Prostate gland (tissue), 2 donors: ENCODE data around the gene EPB41L5. TPM values are rescaled to one million over a fixed set of nuclear protein-coding genes. Genes with fewer than 3 reads are reported as not detected.
A peak's percentile ranks its signal among the peaks of the same experiment; 100 is the strongest.

Experiments
- DNase-seq: peaks from one replicate; pipeline ENCODE4 v3.0.0-alpha.2; 2019; ENCODE audit warnings: low spot score
- H3K27ac ChIP-seq, 2 donors: fragments of 200-600 bp; sonication (generic); 2 replicates each; pipeline ENCODE4 v1.5.1; 2017 to 2019
- H3K27me3 ChIP-seq: fragments of 200-600 bp; sonication (generic); replicated peaks from 2 replicates; pipeline ENCODE4 v1.5.1; 2019; ENCODE audit not compliant: insufficient read depth
- H3K36me3 ChIP-seq, 2 donors: fragments of 200-600 bp; sonication (generic); 1 replicate in 1 of 2; 2 replicates in 1 of 2; pipeline versions ENCODE4 v1.5.1 to v1.8.1; 2017 to 2019
- H3K4me1 ChIP-seq: fragments of 200-600 bp; sonication (generic); replicated peaks from 2 replicates; pipeline ENCODE4 v1.5.1; 2019
- H3K4me3 ChIP-seq, 2 donors: fragments of 200-600 bp; sonication (generic); 2 replicates each; pipeline ENCODE4 v1.5.1; 2017 to 2019
- H3K9me3 ChIP-seq: fragments of 200-600 bp; sonication (generic); 2 replicates; pipeline ENCODE4 v1.5.1; 2017
- POLR2A ChIP-seq: fragments of 450-650 bp; IDR thresholded peaks from one replicate; pipeline ENCODE4 v1.6.1; 2016; ENCODE audit warnings: antibody characterized with exemption, mild to moderate bottlenecking
- POLR2AphosphoS5 ChIP-seq: sonication (generic); formaldehyde crosslinking; IDR thresholded peaks from one replicate; pipeline ENCODE4 v1.6.1; 2017; ENCODE audit warnings: antibody characterized with exemption
- WGBS: methylation state at CpG from one replicate; pipeline ENCODE4 v1.1.5; 2018; 5-methylcytosine and 5-hydroxymethylcytosine counted together
- intact Hi-C: fragments of 100-400 bp; cut with DNase I; formaldehyde crosslinking; loops from one replicate; pipeline ENCODE4 v1.14.2; 2022
- total RNA-seq, 2 donors: library from RNA; depleted of rRNA; stranded (reverse); fragments of >200 nt; gene quantifications; one replicate each; pipeline ENCODE4 v1.1.0, GENCODE V29; 2016
- TF ChIP-seq, protein P1 (sequence below), 4 experiments: fragments of 200-600 bp in 2 of 4; fragments of 450-650 bp in 2 of 4; sonication (generic) in 2 of 4; IDR thresholded peaks; 1 replicate in 3 of 4; 2 replicates in 1 of 4; pipeline ENCODE4 v1.5.1; 2016 to 2019; ENCODE audit warnings: antibody characterized with exemption in 4 of 4, mild to moderate bottlenecking in 2 of 4, moderate library complexity in 2 of 4

EPB41L5 gene
- total RNA-seq, 2 donors from 2014 or later, result 37.1 to 51.1 TPM

- H3K9me3 ChIP-seq, result no peaks in the 10 kb centered on the region
- no peaks in the 10 kb centered on the region for H3K27me3 ChIP-seq
- no peak for DNase-seq
- H3K27ac ChIP-seq, result peak overlapping the region; percentile 92 to 93
- no peaks in the 10 kb centered on the region for H3K36me3 ChIP-seq
- intact Hi-C loops, result loop anchor here (2.0 kb wide), 1 partner anchor 30 kb away; the partner anchor contains the start of gene RALB
- H3K4me1 ChIP-seq, result peaks cover 5% of the 10 kb centered on the region
- WGBS, result 75% methylated on average over 49 of the region's 49 CpGs
- TF ChIP-seq, protein P1, sequence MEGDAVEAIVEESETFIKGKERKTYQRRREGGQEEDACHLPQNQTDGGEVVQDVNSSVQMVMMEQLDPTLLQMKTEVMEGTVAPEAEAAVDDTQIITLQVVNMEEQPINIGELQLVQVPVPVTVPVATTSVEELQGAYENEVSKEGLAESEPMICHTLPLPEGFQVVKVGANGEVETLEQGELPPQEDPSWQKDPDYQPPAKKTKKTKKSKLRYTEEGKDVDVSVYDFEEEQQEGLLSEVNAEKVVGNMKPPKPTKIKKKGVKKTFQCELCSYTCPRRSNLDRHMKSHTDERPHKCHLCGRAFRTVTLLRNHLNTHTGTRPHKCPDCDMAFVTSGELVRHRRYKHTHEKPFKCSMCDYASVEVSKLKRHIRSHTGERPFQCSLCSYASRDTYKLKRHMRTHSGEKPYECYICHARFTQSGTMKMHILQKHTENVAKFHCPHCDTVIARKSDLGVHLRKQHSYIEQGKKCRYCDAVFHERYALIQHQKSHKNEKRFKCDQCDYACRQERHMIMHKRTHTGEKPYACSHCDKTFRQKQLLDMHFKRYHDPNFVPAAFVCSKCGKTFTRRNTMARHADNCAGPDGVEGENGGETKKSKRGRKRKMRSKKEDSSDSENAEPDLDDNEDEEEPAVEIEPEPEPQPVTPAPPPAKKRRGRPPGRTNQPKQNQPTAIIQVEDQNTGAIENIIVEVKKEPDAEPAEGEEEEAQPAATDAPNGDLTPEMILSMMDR (IDR thresholded peaks at IDR 0.05), result no peak
- TF ChIP-seq POLR2A (no peak), POLR2AphosphoS5 (no peak)
- H3K4me3 ChIP-seq, result peak overlapping the region; percentile 67 to 70
These were observed 209.5 kb downstream of the EPB41L5 start for GRCh38 chr2:120222186-120223033.

GRCh38 chr2:120223034-120223912, 210.4 kb downstream of the EPB41L5 start, which contains the start of gene TMEM185B:
TSS of gene TMEM185B (minus strand) at chr2:120223400. CDS start at chr2:120222976, 424 bp downstream.
- Histone ChIP-seq H3K9me3 (no peaks in the 10 kb centered on the region), H3K36me3 (no peaks in the 10 kb centered on the region), H3K4me1 (peaks cover 5% of the 10 kb centered on the region), H3K27me3 (no peaks in the 10 kb centered on the region), H3K4me3 (peak within 1 kb of the TSS; percentile 67 to 70), H3K27ac (peak within 1 kb of the TSS; percentile 92 to 93)
- intact Hi-C loops, result loop anchor here (2.0 kb wide), 1 partner anchor 30 kb away; the partner anchor contains the start of gene RALB
- DNase-seq, result peak; percentile 89
- TF ChIP-seq POLR2A, result peak; percentile 29
- TF ChIP-seq, protein P1 (IDR thresholded peaks at IDR 0.05), result peak in 2 of 4 experiments; percentile 57 to 60
- TF ChIP-seq POLR2AphosphoS5, result peak; percentile 26
- WGBS, result 1% methylated on average over 82 of the region's 108 CpGs

DNA sequence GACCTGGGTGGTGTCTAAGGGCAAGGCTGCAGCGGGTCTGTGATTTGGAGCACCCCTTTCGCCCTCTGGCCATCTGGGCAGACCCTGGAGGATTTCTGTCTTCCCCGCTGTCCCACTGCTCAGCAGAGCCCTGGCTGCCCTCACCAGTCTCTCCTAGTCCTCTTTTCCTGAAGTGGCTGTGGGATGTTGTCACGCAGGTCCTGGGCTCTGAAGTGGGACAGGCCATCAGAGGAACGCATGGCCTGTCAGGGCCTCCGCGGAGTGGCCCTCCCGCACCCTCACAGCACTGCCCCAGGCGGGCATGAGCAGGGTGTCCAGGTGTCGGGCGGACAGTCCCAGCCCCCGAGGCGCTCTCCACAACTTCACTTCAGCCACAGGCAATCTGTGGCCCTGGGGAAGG, 211.4 kb downstream of the EPB41L5 start:
- WGBS, result 88% methylated on average over 13 of the region's 13 CpGs
- no peak for TF ChIP-seq POLR2AphosphoS5
- no peak for TF ChIP-seq POLR2A
- intact Hi-C loops, result no loop called here
- DNase-seq, result no peak
- Histone ChIP-seq H3K4me3 (peak overlapping the region in 1 of 2 donors; percentile 67), H3K27me3 (no peaks in the 10 kb centered on the region), H3K9me3 (no peaks in the 10 kb centered on the region), H3K36me3 (no peaks in the 10 kb centered on the region), H3K27ac (peak overlapping the region; percentile 92 to 93), H3K4me1 (peaks cover 5% of the 10 kb centered on the region)

DNA sequence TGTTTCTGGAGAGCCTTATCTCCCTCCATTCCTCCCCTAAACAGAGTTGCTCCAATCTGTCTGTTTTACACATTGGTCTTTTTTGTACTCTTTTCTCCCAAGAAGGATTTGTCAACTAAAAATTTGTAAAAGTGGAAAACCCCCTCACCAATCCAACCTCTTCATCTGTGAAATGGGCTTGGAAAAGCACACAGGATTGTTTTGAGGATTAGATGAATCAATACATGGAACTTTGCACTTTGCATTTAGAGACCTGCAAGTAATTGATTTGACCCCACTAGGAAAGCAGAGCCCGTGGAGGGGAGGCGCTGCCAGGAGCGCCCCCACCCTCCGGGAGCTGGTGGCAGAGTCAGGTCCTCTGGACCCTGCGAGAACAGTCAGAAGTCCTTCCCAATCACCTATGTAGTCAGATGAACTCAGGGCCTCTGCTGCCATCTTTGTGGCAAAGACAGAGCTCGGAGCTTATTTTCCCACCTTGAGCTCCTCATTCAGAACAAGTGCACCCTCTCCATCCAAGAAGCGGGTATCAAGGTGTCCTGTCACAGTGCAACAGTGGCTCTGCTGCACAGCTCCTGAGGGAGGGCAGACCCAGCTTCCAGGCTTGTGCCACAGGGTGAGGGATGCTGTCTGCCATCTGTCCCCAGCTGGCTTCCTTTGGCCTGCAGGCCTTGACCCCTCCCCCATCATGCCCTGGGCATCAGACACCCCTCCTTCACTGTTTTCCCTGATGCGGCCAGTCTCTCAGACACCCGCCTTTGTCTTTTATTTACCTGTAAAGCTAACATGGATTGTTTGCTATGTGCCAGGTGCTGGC, 212.1 kb downstream of the EPB41L5 start:
- no peaks in the 10 kb centered on the region for H3K36me3 ChIP-seq
- H3K4me3 ChIP-seq, result no peak overlapping the region
- H3K27ac ChIP-seq, result peak overlapping the region in 1 of 2 donors; percentile 19
- intact Hi-C loops, result no loop called here
- no peaks in the 10 kb centered on the region for H3K9me3 ChIP-seq
- H3K27me3 ChIP-seq, result no peaks in the 10 kb centered on the region
- TF ChIP-seq, protein P1 (IDR thresholded peaks at IDR 0.05), result no peak
- peak; percentile 17 for TF ChIP-seq POLR2AphosphoS5
- no peak for TF ChIP-seq POLR2A
- peaks cover 5% of the 10 kb centered on the region for H3K4me1 ChIP-seq
- DNase-seq, result no peak
- 85% methylated on average over 9 of the region's 9 CpGs for WGBS
